Astrocyte (in vitro differentiated cells and primary cell): Measurements from ENCODE around the gene LRRC2. TPM values are rescaled to one million over a fixed set of nuclear protein-coding genes. Genes with fewer than 3 reads are reported as not detected.
"Not testable (repeated sequence)": the region's sequence is repeated elsewhere in the genome, so short reads cannot be mapped to it uniquely, and the experiment has no call there.

ENCODE experiments used
- DNase-seq: peaks from one replicate; pipeline ENCODE4 v3.0.0-alpha.2; 2010; ENCODE audit warnings: low read depth
- FAIRE-seq: peaks from 2 replicates; lab custom pipeline; 2011; peaks lifted over from hg19 to GRCh38; lab: Jason Lieb, UNC
- H2AFZ ChIP-seq: 2 replicates; pipeline ENCODE4 v1.6.0; 2012; ENCODE audit warnings: low read depth, low read length, inconsistent platforms
- H3K27ac ChIP-seq: 2 replicates; pipeline ENCODE4 v1.5.1; 2011; ENCODE audit warnings: low read depth, low read length, inconsistent platforms
- H3K27me3 ChIP-seq: 2 replicates; pipeline ENCODE4 v1.6.0; 2011; ENCODE audit warnings: low read length, inconsistent platforms; ENCODE audit not compliant: insufficient read depth
- H3K36me3 ChIP-seq: 2 replicates; pipeline ENCODE4 v1.5.1; 2011; ENCODE audit warnings: low read length, inconsistent platforms; ENCODE audit not compliant: insufficient read depth
- H3K4me1 ChIP-seq: 2 replicates; pipeline ENCODE4 v1.5.1; 2011; ENCODE audit warnings: low read length, inconsistent platforms; ENCODE audit not compliant: insufficient read depth
- H3K4me2 ChIP-seq: 2 replicates; pipeline ENCODE4 v1.6.0; 2012; ENCODE audit warnings: low read length, inconsistent platforms
- H3K4me3 ChIP-seq: 2 replicates; pipeline ENCODE4 v1.5.1; 2011; ENCODE audit warnings: low read depth, mild to moderate bottlenecking, low read length, inconsistent platforms; ENCODE audit not compliant: insufficient read depth
- H3K79me2 ChIP-seq: 2 replicates; pipeline ENCODE4 v1.6.0; 2012; ENCODE audit warnings: mild to moderate bottlenecking, low read length, inconsistent platforms; ENCODE audit not compliant: insufficient read depth
- H3K9ac ChIP-seq: 2 replicates; pipeline ENCODE4 v1.6.0; 2012; ENCODE audit warnings: mild to moderate bottlenecking, low read length, inconsistent platforms
- H3K9me3 ChIP-seq: 2 replicates; pipeline ENCODE4 v1.5.1; 2012; ENCODE audit warnings: low read depth, mild to moderate bottlenecking, low read length, inconsistent platforms; ENCODE audit not compliant: insufficient read depth
- H4K20me1 ChIP-seq: 2 replicates; pipeline ENCODE4 v1.6.0; 2012; ENCODE audit warnings: low read length, inconsistent platforms; ENCODE audit not compliant: insufficient read depth
- H3K27ac Mint-ChIP-seq: one replicate; pipeline ENCODE4 v1.8.0; 2021; ENCODE audit warnings: mild to moderate bottlenecking, mixed read lengths; ENCODE audit not compliant: unreplicated experiment
- H3K27me3 Mint-ChIP-seq: one replicate; pipeline ENCODE4 v1.8.0; 2021; ENCODE audit warnings: low read depth, mixed read lengths; ENCODE audit not compliant: unreplicated experiment
- H3K36me3 Mint-ChIP-seq: one replicate; pipeline ENCODE4 v1.8.0; 2021; ENCODE audit warnings: low read depth, mixed read lengths; ENCODE audit not compliant: unreplicated experiment
- H3K4me1 Mint-ChIP-seq: one replicate; pipeline ENCODE4 v1.8.0; 2021; ENCODE audit warnings: low read depth, mixed read lengths; ENCODE audit not compliant: unreplicated experiment
- H3K4me3 Mint-ChIP-seq: one replicate; pipeline ENCODE4 v1.8.0; 2021; ENCODE audit warnings: mild to moderate bottlenecking, moderate library complexity, mixed read lengths; ENCODE audit not compliant: unreplicated experiment
- H3K9me3 Mint-ChIP-seq: one replicate; pipeline ENCODE4 v1.8.0; 2021; ENCODE audit warnings: mild to moderate bottlenecking, mixed read lengths; ENCODE audit not compliant: unreplicated experiment
- CTCF ChIP-seq: IDR thresholded peaks from 2 replicates; pipeline ENCODE4 v1.5.1; 2011; ENCODE audit warnings: low read depth, mild to moderate bottlenecking, inconsistent platforms, low read length, moderate library complexity; ENCODE audit not compliant: insufficient read depth
- EZH2 ChIP-seq: IDR thresholded peaks from 2 replicates; pipeline ENCODE4 v1.6.1; 2012; ENCODE audit warnings: mild to moderate bottlenecking, low read length, inconsistent platforms; ENCODE audit not compliant: insufficient read depth
- total RNA-seq: library from RNA; stranded (reverse); gene quantifications from 2 replicates; pipeline ENCODE4 v1.2.1, GENCODE V29; 2021

The LRRC2 gene
- total RNA-seq, 1 donor from 2014 or later, result 0.32 TPM

GRCh38 chr3:46551615-46552014 lies 14.5 kb downstream of the LRRC2 start:
- no peak for DNase-seq
- H3K4me3 ChIP-seq, result no peak overlapping the region
- H3K79me2 ChIP-seq, result no peaks in the 10 kb centered on the region
- H4K20me1 ChIP-seq, result no peaks in the 10 kb centered on the region
- H3K9me3 ChIP-seq, result no peaks in the 10 kb centered on the region
- H3K27ac ChIP-seq, result no peak overlapping the region
- Mint-ChIP-seq H3K4me1 (peaks cover 3% of the 10 kb centered on the region), H3K36me3 (no peaks in the 10 kb centered on the region), H3K27ac (no peak overlapping the region), H3K9me3 (peaks cover 2% of the 10 kb centered on the region), H3K27me3 (no peaks in the 10 kb centered on the region), H3K4me3 (no peak overlapping the region)
- no peaks in the 10 kb centered on the region for H3K36me3 ChIP-seq
- no peak for FAIRE-seq
- H3K9ac ChIP-seq, result no peak overlapping the region
- no peak overlapping the region for H3K4me2 ChIP-seq
- no peaks in the 10 kb centered on the region for H3K27me3 ChIP-seq
- peaks cover 9% of the 10 kb centered on the region for H3K4me1 ChIP-seq
- no peak overlapping the region for H2AFZ ChIP-seq
- TF ChIP-seq CTCF (no peak), EZH2 (no peak)

GRCh38 chr3:46549989-46550388 lies 16.1 kb downstream of the LRRC2 start:
- TF ChIP-seq EZH2, result no peak
- TF ChIP-seq CTCF, result no peak
- Histone ChIP-seq H3K27me3 (no peaks in the 10 kb centered on the region), H4K20me1 (no peaks in the 10 kb centered on the region), H3K27ac (no peak overlapping the region), H3K4me3 (no peak overlapping the region), H3K36me3 (no peaks in the 10 kb centered on the region), H3K9me3 (no peaks in the 10 kb centered on the region), H3K79me2 (no peaks in the 10 kb centered on the region), H3K4me1 (peaks cover 3% of the 10 kb centered on the region), H2AFZ (no peak overlapping the region), H3K9ac (no peak overlapping the region), H3K4me2 (no peak overlapping the region)
- Mint-ChIP-seq H3K27ac (no peak overlapping the region), H3K4me1 (peaks cover 3% of the 10 kb centered on the region), H3K9me3 (peaks cover 2% of the 10 kb centered on the region), H3K27me3 (no peaks in the 10 kb centered on the region), H3K4me3 (no peak overlapping the region), H3K36me3 (no peaks in the 10 kb centered on the region)
- DNase-seq, result no peak
- no peak for FAIRE-seq

GRCh38 chr3:46549408-46549904 lies 16.6 kb downstream of the LRRC2 start:
- H4K20me1 ChIP-seq, result no peaks in the 10 kb centered on the region
- no peaks in the 10 kb centered on the region for H3K79me2 ChIP-seq
- H3K27ac ChIP-seq, result no peak overlapping the region
- no peaks in the 10 kb centered on the region for H3K9me3 ChIP-seq
- no peak overlapping the region for H2AFZ ChIP-seq
- FAIRE-seq (no peak), DNase-seq (peak; percentile 31)
- no peaks in the 10 kb centered on the region for H3K36me3 ChIP-seq
- H3K9ac ChIP-seq, result no peak overlapping the region
- Mint-ChIP-seq H3K27me3 (no peaks in the 10 kb centered on the region), H3K4me1 (peaks cover 3% of the 10 kb centered on the region), H3K9me3 (peaks cover 2% of the 10 kb centered on the region), H3K27ac (peak overlapping the region; percentile 47), H3K4me3 (no peak overlapping the region), H3K36me3 (no peaks in the 10 kb centered on the region)
- no peak overlapping the region for H3K4me2 ChIP-seq
- H3K4me1 ChIP-seq, result peaks cover 3% of the 10 kb centered on the region
- TF ChIP-seq EZH2, result no peak
- TF ChIP-seq CTCF, result no peak
- no peak overlapping the region for H3K4me3 ChIP-seq
- no peaks in the 10 kb centered on the region for H3K27me3 ChIP-seq

GRCh38 chr3:46548611-46549010 lies 17.5 kb downstream of the LRRC2 start:
- not testable (repeated sequence) for H3K4me1 ChIP-seq, H3K27me3 ChIP-seq, H3K4me1 Mint-ChIP-seq, H3K9ac ChIP-seq, H3K4me2 ChIP-seq, H4K20me1 ChIP-seq, H3K27ac Mint-ChIP-seq, H3K4me3 ChIP-seq, FAIRE-seq, H2AFZ ChIP-seq, H3K27me3 Mint-ChIP-seq, H3K4me3 Mint-ChIP-seq, H3K36me3 Mint-ChIP-seq, H3K79me2 ChIP-seq, H3K9me3 Mint-ChIP-seq, H3K27ac ChIP-seq, H3K36me3 ChIP-seq, H3K9me3 ChIP-seq, DNase-seq
